PFSK-1 (cell line): ENCODE measurements around the gene MFSD2A.

Experiments
- POLR2AphosphoS5 ChIP-seq: IDR thresholded peaks from 2 replicates; pipeline ENCODE4 v1.6.1; 2012; ENCODE audit warnings: low read depth, mild to moderate bottlenecking, control low read depth, low read length, moderate library complexity
- SIN3A ChIP-seq: IDR thresholded peaks from 2 replicates; pipeline ENCODE4 v1.6.1; 2012; ENCODE audit warnings: mild to moderate bottlenecking, low read length, moderate library complexity, borderline replicate concordance; ENCODE audit not compliant: insufficient read depth

DNA sequence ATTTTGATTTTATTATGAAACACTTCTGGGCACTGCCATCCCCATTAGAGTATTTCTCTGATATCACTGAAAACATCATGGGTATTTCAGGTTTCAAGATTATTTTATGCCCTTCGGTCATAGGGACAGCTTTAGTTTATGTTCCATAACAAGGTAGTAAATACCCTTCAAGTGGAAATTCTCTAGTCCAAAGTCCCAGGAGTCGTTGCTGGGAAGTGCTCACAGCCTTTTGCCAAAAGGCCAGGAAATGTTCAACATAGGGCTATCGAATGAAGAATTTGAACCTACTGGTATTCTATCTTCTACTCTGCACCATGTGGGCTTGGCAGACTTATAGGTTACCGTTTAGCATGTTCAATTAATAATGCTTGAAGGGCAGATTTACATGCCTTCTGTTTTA lies 7.7 kb upstream of the MFSD2A start:
- TF ChIP-seq POLR2AphosphoS5 (no peak), SIN3A (no peak)
